NCI-H510A (cell line): ENCODE data around the gene BEAN1.

Experiments used
- DNase-seq: peaks from one replicate; lab custom pipeline; 2025; lab: John Stamatoyannopoulos, UW

The BEAN1 gene

DNA sequence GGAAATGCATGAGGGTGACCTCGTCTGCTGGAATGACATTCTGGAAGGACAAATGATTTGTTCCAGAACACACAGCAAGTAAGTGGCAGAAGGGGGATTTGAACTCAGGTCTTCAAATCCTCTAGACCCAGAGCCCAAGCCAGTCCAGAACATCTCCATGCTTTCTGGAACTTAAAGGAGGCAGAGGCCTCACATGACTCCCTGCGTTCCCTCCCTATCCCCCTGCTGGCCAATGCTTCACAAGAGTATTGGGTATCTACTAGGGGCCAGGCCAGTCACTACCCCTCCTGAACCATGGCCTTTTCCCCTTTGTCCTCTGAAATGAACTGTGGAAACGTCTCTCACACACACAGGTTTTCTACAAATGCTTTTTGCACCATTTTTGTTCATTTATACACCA lies 7.6 kb upstream of the BEAN1 start:
- DNase-seq: no peak

DNA sequence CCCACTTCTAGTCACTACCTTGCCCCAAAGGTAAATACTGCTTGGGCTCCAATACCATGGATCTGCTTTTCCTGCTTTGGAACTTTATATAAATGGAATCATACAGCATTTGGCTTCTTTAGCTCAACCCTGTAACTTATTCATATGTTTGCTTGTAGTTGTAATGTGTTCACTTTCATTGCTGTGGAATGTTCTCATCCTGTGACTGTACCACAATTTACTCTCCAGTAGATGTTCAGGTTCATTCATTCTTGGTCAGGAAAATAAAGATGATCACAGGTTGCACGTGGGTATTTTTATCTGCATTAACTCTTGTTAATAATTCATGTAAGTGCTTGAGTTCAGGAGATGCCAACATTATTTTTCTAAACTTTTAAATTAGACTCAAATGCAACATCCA lies 6.7 kb upstream of the BEAN1 start:
- DNase-seq: no peak

DNA sequence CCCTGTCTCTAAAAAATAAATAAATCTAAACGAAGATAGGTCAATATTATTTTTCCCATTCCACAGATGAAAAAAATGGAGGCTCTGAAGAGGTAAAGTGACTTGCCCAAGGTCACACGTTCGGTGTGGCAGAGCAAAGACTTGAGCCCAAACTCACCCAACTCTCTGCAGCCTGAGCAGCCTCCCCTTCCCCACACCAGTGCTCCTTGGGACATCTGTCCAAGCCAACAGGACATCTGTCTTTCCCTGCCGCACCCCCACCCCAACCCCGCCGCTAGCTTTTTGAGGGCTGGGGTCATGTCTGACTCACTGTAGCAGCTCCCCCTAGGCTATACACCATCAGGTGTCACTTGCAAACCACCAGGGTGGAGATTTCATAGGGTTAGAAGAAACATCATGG lies 5.2 kb upstream of the BEAN1 start:
- DNase-seq: no peak

DNA sequence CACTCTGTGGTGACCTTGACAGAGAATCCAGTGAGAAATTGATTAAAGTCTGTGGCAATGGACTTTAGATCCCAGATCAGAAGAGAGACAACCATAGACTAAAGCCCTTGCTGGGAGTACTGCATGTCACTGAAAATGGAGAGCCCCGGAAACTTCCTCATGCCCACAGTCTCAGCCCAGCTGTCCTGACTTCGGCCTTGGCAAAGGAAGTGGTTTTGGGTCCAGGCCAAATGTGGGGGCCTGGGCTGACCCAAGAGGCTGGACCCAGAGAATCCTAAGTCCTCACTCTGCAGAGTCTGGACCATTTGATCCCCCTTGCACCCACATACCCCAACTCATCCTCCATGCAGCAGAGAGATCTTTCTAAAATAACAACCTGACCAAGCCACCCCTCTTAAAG lies 4.7 kb upstream of the BEAN1 start:
- DNase-seq: no peak

DNA sequence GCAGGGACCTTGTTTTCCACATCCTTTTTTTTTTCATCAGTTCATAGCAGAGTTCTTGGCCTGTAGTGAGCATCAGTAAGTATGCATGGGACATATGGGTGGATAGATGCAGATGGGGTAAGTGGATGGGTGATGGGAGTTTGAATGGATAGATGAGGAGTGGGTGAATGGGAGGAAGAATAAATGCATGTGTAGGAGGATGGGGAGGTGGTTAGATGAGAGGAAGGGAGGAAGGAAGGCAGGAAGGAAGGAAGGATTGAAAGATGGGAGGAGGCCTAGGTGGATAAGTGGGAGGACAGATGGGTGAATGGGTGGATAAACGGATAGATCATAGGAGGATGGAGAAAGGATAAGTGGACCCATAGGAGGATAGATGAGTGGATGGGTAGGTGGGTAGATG lies 3.9 kb upstream of the BEAN1 start:
- DNase-seq: no peak

DNA sequence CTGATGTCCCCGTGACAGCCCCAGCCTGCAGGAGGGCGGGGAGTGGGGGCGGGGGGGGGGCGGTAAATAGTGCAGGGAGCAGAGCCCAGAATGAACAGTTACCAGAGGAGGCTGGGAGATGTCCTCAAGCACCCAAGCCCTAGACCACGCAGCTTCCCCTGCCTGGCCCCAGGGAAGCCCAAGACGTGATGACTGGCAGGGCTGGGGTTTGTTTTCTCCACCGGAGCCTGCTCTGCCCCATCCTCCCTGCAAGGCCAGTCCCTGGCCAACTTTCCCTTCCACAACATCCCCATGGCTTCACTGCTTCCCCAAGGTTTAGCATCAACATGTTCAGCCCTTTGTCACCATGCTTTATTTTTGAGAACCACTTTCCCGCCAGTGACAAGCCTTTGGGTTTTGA lies 1.4 kb upstream of the BEAN1 start:
- no peak for DNase-seq

DNA sequence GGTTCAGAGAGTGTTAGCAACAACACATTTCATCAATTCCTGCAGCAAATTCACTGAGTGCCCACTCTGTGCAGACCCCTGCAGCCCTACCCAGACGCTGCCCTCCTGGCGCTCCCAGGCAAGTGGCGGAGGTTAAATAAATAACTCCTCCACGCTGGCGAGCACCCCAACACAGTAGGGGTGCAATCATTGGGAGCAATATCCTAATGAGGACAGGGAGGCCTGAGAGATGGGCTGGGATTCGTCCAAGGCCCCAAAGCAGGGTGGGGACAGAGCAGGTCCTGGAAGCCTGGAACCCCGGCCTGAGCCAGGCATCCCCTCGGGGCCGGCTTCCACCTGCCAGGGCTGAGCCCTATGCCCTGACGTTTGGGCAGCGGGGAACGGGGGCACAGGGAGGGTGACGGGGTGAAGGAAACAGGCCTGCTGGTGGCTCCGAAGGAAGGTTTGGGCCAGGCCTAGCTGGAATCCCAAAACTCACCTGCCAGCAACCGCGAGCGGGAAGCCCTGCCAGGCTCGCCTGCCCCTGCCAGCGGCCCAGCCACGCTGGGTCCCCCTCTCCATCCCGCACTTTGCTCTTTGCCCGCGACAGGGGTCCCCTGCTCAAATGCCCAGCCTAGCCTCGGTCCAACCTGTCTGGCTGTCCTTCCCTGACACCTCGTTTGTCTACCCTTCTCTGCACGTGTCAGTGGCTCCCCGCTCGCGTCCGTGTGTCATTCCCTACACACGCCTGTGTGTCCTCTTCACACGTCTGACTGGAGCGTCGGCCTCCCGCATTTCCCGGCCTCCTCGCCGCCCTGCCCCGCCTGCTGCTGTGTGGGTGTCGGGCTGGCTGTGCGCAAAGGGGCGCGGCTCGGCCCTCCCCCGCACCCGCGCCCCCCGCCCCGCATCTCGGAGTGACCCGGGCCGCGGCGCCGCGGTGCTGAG lies 721 bp upstream of the BEAN1 start:
- DNase-seq: no peak

DNA sequence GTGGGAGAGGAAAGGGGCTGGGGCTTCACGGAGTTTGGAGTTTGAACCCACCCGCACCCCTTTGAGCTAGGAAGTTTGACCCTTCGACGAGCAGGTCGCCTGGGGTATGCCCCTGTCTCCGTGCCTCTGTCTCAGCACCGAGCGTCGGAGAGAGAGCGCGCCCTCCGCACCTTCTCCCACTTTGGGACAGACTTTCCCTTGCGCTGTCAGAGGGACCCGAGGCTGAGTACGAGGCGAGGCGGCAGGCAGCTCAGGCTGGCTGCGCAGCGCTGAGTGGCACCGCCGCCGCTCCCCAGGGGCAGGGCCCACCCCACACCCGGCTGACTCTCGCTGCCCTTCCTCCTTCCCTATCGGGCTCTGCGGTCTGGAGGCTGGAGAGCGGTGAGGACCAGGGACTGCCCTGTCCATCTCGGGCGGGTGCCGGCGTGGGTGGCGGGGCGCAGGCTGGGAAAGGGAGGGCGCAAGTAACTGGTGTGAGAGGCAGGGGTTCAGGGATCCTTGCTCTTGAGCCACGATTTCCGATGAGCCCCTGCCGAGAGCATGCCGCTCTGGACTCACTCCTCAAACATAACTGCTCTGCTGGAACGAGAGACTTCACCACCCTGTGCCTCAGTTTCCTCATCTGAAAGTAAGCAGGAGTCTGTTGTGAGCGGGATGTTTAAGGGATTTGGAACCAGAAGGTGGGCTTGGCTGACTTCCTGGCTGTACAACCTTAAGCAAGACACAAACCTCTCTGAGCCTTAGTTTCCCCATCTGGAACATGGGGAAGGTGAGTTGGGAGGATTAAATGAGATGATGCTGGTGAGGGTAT lies 981 bp downstream of the BEAN1 start:
- DNase-seq: no peak

DNA sequence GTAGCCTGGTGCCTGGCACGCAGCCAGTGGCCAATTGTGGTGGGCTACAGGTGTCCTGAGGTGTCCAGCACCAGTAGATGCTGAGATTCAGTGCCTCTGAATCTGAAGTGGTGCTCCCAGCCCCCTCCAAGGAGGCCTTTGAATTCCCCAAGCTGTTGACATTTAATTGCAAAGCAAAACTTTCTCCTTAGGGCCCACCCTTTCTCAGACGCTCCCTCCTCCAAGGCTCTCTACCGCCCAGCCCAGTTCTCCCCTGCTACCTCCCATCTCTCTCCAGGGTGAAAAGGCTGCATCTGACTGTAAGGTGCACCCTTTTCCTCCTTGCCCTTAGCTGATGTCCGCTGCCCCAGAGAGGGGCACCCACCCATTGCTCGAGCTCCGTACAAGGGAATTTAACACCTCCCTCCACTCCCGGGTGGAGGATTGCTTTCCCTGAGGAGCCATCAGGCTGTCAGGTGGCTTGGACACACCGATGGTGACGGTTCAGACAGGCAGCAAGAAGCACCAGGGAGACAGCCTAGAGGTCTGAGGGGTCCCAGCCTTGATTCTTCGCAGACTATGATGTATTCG lies 1.7 kb downstream of the BEAN1 start:
- no peak for DNase-seq

DNA sequence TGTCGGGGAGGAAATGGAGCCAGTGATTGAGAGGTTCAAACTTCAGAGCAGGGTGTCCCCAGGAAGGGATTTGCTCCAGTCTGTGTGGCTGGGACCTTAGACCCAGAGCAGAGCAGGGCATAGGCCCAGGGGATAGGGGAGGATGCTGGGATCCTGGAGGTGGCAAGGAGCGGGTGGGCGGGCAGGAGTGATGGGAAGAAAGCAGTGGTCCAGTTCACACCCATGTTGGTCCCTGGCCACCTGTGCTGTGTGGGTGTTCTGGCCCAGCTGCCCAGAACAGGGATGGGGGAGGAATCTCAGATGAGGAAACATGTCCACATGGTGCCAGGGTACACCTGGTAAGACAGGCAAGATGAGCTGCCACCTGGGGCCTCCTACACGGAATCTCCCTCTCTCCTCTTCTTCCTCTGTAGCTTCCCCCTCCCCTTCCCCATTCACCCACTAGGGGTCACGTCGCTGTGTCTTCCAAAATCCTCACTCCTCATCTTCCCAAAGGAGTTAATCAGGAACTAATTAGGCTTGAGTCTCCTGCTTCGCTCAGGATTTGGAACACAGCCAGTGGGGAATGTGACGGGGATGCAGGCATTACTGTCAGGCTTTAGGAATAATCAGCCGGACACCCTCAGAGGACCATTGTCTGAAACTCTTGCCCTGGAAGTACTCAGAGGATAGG lies 2.3 kb downstream of the BEAN1 start:
- DNase-seq: no peak

DNA sequence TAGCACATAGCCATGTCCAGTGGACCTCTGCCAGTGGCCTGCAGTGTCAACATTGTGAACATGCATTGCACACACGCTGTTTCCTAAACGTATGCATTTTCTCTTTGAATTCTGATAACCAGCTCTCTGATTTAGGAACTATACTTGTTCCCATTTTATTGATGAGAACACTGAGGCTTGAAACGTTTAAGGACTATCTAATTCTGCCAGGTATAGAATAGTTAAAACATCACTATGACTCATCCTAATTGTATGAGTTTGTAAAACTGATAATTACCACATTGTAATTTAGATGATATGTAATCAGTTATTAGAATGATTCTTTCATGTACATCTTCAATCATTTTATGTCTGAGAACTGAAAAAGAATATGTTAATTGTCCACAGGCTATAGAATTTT lies 3.1 kb downstream of the BEAN1 start:
- no peak for DNase-seq

DNA sequence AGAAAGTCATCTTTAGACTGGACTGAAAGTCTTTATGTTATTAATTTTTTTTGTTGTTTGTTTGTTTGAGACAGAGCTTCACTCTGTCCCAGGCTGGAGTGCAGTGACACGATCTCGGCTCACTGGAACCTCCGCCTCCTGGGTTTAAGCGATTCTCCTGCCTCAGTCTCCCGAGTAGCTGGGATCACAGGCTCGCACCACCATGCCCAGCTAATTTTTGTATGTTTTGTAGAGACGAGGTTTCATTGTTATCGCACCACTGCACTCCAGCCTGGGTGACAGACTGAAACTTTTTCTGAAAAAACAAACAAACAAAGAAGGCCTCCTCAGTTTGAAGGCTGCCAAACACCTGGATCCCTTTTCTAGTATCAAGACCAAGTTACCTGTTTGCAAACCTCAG lies 4.7 kb downstream of the BEAN1 start:
- DNase-seq: no peak

DNA sequence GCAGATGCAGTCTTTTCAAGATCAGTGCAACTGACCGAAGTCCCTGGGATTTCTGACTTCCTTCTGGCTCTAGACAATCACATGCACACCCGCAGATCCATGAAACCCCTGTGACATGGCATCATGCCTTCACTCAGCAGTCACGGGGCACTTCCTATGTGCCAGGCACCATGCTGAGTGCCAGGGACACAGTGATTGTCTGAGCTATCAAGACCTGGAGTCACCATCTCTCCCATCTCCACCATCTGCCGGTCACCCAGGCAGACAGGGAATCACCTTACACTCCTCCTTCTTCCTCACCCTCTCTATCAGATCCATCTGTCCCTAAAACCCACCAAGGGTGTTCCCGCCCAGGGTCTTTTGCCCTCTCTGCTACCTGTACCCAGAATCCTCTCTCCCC lies 5.3 kb downstream of the BEAN1 start:
- no peak for DNase-seq

DNA sequence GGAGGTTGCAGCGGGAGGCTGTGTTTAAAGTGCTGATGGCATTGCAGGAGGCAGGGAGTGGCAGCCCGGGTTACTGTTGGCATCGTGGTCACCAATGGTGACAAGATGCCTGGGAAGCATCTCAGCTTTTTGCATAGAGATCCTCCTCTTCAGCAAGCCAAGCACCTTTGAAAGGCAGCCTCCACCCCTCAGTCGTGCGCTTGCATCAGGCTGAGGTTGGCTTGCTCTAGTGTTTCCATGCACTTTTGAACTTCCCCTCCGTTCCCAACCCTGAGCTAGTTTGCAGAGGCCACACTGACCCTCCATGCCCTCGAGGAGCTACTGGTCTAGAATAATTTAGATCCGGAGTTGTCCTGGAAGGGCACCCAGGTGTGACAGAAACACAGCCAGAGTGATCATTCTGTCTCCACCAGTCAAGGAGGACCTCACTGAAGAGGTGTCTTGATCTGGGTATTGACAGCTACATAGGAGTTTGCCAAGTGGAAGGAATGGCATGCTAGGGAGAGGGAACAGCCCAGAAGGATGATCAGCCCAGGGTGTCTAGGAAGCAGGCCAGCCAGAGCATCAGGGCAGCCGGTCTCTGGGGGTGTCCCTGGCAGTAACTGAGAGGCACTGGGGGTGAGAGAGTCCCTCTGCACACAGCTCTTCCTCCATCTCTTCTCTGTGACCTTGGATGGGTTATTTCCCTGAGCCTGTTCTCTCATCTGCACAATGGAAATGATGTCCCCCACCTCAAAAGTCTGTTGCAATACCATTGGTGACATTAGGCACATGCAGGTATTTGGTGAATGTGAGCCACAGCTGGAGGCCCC lies 7.7 kb downstream of the BEAN1 start:
- DNase-seq: no peak

DNA sequence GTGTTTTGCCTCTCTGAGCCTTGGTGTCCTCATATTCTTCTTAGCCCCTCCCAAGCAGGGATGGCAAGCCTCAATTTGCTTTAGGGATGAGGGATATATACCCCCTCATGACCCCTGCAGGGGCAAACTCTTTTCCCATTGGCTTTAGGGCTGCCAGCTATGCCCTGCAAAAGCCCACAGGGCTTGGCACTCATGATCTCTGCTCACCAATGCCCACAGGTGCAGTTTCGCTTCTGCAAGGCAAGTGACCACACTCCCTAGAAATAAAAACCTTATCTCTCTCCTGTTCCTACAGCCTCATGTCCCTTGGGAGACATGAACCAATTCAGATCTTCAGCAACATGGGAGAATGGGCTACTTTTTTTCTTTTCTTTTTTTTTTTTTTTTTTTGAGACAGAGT lies 8.8 kb downstream of the BEAN1 start:
- no peak for DNase-seq

DNA sequence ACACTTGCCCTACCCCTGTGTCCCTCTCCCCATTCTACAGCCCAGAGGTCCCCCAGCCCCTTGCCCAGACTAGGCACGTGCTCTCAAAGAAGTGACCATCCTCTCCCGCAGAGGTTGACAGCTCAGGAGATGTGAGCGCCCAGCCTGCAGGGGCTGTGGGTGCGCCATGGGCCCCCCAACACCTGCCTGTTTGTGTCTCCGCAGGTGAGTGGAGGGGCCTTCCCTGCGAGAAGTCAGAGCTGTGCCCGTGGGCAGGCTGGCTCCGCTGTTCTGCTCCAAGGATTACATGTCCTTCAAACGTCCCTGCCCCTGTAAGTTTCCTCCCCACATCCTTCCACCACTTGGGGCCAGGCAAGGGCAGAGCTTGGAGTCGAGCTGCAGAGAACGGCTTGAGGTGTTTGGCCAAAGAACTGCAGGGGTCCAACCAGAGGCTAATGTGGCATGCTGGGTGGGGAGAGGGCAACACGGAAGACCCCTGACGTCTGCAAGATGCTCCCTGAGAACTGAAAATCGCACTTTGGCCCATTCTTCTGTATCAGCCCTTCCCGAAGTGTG lies 10.4 kb downstream of the BEAN1 start:
- DNase-seq: no peak

DNA sequence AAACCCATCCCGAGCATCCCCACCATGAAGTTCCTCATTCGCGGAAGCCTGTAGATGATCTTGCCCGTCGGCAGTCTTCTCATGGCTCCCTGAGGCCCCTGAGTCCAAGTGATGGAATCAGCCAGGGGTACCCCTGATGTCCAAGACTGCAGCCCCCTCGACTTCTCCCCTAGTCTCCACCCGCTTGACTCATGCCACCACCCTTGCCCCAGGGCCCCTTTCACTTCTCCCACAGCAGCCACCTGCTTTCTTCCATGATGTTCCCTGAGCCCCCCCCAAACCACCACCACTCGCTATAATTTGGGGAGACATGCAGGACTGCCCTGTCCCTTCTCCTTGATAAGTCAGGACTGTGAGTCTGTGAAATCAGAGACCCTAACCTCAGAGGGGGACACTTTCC lies 11.4 kb downstream of the BEAN1 start:
- DNase-seq: no peak

DNA sequence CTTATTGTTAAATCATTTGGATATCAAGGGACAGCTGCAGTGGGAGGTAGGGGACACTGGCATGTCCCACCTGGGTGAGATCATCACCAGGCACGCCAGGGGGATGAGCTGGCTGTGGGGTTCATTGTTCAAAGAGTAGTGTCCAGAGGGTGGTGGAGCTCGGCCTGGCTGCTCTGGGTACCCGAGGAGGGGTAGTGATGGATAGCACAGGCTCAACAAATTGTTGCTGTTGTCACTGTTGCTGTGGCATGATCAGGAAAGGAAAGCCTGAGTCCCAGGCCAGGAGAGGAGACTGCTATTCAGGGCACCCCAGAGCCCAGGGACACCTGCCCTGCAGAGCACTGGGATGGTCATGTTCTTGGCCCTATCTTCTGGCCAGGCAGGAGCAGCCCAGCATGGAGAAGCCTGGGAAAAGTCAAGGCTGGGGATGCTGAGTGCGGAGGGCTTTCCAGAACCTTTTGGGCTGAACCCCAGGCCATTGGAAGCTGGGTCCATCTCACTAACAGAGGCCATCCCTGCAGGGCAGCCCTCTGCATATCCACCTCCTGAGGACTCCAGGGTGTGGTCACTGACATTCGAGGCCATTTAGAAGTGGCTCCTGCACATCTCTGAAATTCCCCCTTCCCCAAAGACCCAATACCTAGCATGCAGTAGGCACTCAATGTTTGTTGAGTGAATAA lies 12.1 kb downstream of the BEAN1 start:
- DNase-seq: no peak

DNA sequence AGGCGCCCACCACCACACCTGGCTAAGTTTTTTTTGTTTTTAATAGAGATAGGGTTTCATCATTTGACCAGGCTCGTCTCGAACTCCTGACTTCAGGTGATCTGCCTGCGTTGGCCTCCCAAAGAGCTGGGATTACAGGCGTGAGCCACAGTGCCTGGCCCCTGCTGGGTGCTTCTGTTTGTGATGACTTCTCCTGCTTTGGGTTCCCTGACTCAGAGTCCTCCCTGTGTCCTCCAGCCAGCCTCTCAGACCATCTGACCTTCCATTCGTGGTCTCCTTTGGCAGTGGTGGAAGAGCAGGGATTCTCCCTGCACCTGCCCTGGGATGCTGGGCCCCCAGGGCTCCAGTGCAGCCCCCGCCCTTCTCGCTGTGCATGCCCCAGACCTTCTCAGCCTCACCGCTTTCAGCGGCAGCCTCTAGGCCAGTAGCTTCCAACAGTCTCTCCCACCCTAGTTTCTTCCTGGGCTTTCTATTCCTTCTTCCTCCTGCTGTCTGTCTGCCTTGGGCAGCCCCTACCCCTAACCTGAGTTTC lies 13.2 kb downstream of the BEAN1 start:
- DNase-seq: no peak

DNA sequence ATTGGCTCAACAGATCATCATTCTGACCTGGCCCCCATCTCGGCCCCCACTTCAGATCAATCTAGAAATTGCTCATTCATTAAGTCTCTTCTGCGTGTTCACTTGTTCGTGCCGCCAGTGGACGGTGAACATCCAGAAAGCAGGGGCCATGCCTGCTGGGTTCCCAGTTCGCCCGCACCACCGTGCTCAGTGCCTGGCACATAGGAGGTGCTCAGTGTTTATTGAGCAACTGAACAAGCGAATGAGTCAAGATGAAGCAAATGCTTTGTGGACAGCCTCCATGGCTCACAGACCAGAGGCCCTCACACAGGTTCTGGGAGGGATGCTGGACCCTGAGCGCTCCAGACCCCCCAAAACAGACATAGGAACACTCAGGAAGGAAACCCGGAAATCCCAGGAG lies 13.9 kb downstream of the BEAN1 start:
- no peak for DNase-seq
